Common myeloid progenitor, CD34-positive (primary cell): ENCODE results near the gene CD74.

Experiments
- CTCF ChIA-PET: fragments of 350-600 bp; sonication (Branson Sonifier 250); formaldehyde crosslinking; loops from one replicate; lab custom pipeline; 2021; ENCODE audit warnings: antibody characterized with exemption; lab: Charles Lee
- POLR2A ChIA-PET: fragments of 350-600 bp; sonication (Branson Sonifier 250); formaldehyde crosslinking; loops from one replicate; lab custom pipeline; 2021; ENCODE audit warnings: antibody characterized with exemption; lab: Charles Lee
- DNase-seq, 3 donors: peaks; one replicate each; pipeline versions ENCODE4 v3.0.0 to v3.0.0-alpha.2; 2013
- H3K27ac ChIP-seq, 2 experiments: 1 replicate in 1 of 2; 2 replicates in 1 of 2; pipeline ENCODE4 v1.7.0; 2013; ENCODE audit warnings: inconsistent platforms in 2 of 2, low read length in 2 of 2, mild to moderate bottlenecking in 2 of 2, low read depth in 1 of 2, moderate library complexity in 1 of 2; ENCODE audit not compliant: severe bottlenecking in 2 of 2, insufficient read depth in 1 of 2, poor library complexity in 1 of 2
- H3K27me3 ChIP-seq, 5 experiments: replicated peaks in 2 of 5; 1 replicate in 3 of 5; 2 replicates in 2 of 5; pipeline versions ENCODE4 v1.6.1 to v1.7.0; 2013; ENCODE audit warnings: low read length in 4 of 5, mild to moderate bottlenecking in 2 of 5, moderate library complexity in 2 of 5, inconsistent platforms in 1 of 5; ENCODE audit not compliant: insufficient read depth in 5 of 5, control insufficient read depth in 4 of 5
- H3K36me3 ChIP-seq, 4 experiments: 1 replicate in 2 of 4; 2 replicates in 2 of 4; pipeline versions ENCODE4 v1.6.1 to v1.7.0; 2013; ENCODE audit warnings: low read length in 3 of 4, control low read depth in 1 of 4, mild to moderate bottlenecking in 1 of 4; ENCODE audit not compliant: control insufficient read depth in 4 of 4, insufficient read depth in 4 of 4
- H3K4me1 ChIP-seq, 4 experiments: 1 replicate in 3 of 4; 2 replicates in 1 of 4; pipeline versions ENCODE4 v1.6.1 to v1.7.1; 2013; ENCODE audit warnings: low read length in 3 of 4, mild to moderate bottlenecking in 3 of 4, control low read depth in 1 of 4, inconsistent platforms in 1 of 4, moderate library complexity in 1 of 4; ENCODE audit not compliant: control insufficient read depth in 4 of 4, insufficient read depth in 4 of 4; ENCODE audit errors: control extremely low read depth in 1 of 4
- H3K4me3 ChIP-seq, 7 experiments: 1 replicate in 4 of 7; 2 replicates in 3 of 7; pipeline versions ENCODE4 v1.5.1 to v1.7.0; 2013; ENCODE audit warnings: mild to moderate bottlenecking in 7 of 7, low read length in 6 of 7, moderate library complexity in 6 of 7, inconsistent platforms in 2 of 7, low read depth in 2 of 7, control low read depth in 1 of 7; ENCODE audit not compliant: insufficient read depth in 4 of 7, control insufficient read depth in 1 of 7; ENCODE audit errors: extremely low read depth in 1 of 7
- H3K9me3 ChIP-seq, 5 experiments: 1 replicate in 4 of 5; 2 replicates in 1 of 5; pipeline versions ENCODE4 v1.6.1 to v1.7.1; 2013; ENCODE audit warnings: low read length in 4 of 5, mild to moderate bottlenecking in 2 of 5, inconsistent platforms in 1 of 5, low read depth in 1 of 5, moderate library complexity in 1 of 5; ENCODE audit not compliant: control insufficient read depth in 4 of 5, insufficient read depth in 2 of 5; ENCODE audit errors: control extremely low read depth in 1 of 5
- WGBS: methylation state at CpG from one replicate; pipeline ENCODE4 v1.1.5; 2013; ENCODE audit not compliant: insufficient coverage; 5-methylcytosine and 5-hydroxymethylcytosine counted together

Gene CD74

DNA sequence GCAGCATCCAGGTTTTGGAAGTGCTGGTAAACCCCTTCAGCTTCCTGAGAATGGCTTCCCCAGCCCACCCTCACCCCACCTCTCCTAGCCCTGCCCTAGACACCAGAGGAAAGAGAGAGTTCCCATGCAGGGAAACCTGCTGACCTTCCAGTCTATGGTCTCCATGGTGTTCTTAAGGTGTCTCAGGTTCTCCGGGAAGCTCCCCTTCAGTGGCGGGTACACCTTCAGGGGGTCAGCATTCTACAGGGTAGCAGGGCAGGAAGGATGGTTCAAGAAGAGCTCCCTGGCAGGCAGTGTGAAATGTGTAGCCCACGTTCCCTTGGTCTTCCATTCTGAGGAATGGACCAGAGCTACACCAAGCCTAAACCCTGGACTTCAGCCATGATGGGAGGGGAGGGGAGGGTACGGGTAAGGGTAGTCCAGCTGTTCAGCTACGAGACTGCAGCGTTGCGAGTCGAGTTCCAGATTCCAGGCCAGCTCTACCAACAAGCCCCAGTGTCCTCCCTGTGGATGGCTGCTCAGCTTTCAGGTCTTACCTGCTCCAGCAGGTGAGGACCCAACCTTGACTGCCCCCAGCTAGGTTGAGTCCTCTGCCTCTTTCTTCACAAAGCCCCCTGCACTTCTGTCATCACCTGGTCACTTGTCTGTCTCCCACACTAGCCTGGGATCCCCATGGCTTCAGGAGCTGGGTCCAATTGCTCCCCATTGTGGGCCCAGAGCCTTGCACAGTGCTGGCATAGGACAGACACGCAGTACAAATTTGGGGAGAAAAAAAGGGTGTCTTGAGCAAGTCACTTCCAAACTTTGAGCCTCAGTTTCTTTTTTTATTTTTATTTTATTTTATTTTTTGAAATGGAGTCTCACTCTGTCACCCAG is 7.5 kb downstream of the CD74 start:
- H3K4me1 ChIP-seq: peaks cover 1 to 45% (median 28%) of the 10 kb centered on the region in 4 experiments
- CTCF ChIA-PET: interaction anchor here (1.3 to 3.7 kb wide), 5 partner anchors 9 to 31 kb away, joined by 3 to 16 read pairs (median 9); no protein-coding TSS in a partner anchor
- peak overlapping the region in 1 of 2 experiments; percentile 11 for H3K27ac ChIP-seq
- 100% methylated on average over 1 of the region's 9 CpGs for WGBS
- POLR2A ChIA-PET: interaction anchor here (0.6 kb wide), 1 partner anchor 173 kb away, joined by 3 read pairs; no protein-coding TSS in a partner anchor
- H3K4me3 ChIP-seq: no peak overlapping the region
- H3K9me3 ChIP-seq: no peaks in the 10 kb centered on the region
- peak in 2 of 3 donors; percentile 38 to 39 for DNase-seq
- peaks cover 24 to 94% (median 69%) of the 10 kb centered on the region in 4 experiments for H3K36me3 ChIP-seq
- H3K27me3 ChIP-seq: no peaks in the 10 kb centered on the region

DNA sequence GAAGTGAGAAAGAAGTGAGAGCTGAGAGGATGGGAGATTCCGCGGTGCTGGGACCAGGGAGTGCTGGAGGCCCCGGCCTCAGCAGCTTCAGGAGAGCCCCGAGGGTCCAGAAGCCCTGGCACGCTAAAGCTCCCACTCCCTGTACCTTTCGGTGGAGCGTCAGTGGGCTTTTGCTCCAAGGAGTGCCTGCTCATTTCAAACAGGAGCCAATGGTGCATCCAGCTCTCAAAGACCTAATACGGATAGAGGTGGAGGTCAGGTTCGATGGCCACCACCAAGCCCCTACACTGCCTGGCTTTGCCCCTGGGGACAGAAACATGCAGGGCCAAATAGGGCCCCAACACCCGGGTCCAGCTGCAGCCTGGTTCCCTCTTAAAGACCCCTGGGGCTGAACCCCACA is 8.2 kb downstream of the CD74 start:
- H3K27me3 ChIP-seq: no peaks in the 10 kb centered on the region
- H3K36me3 ChIP-seq: peaks cover 25 to 95% (median 74%) of the 10 kb centered on the region in 4 experiments
- H3K4me1 ChIP-seq: peaks cover 0 to 39% (median 22%) of the 10 kb centered on the region in 4 experiments
- POLR2A ChIA-PET: no interaction called here
- DNase-seq: no peak
- H3K27ac ChIP-seq: peak overlapping the region in 1 of 2 experiments; percentile 11
- no peak overlapping the region for H3K4me3 ChIP-seq
- no peaks in the 10 kb centered on the region for H3K9me3 ChIP-seq
- 93% methylated on average over 10 of the region's 10 CpGs for WGBS
- CTCF ChIA-PET: interaction anchor here (1.3 to 3.7 kb wide), 5 partner anchors 8 to 32 kb away, joined by 3 to 16 read pairs (median 9); no protein-coding TSS in a partner anchor

- ChIA-PET CTCF (interaction anchor here (1.3 to 3.7 kb wide), 4 partner anchors 12 to 33 kb away, joined by 3 to 16 read pairs (median 6); no protein-coding TSS in a partner anchor), POLR2A (interaction anchor here (1.1 kb wide), 1 partner anchor 8 kb away, joined by 3 read pairs; the partner anchor contains the start of gene CD74)
- Histone ChIP-seq H3K27me3 (no peaks in the 10 kb centered on the region), H3K9me3 (no peaks in the 10 kb centered on the region), H3K4me3 (no peak overlapping the region), H3K27ac (peak overlapping the region in 1 of 2 experiments; percentile 11), H3K4me1 (peaks cover 0 to 35% (median 21%) of the 10 kb centered on the region in 4 experiments), H3K36me3 (peaks cover 25 to 99% (median 77%) of the 10 kb centered on the region in 4 experiments)
- no peak for DNase-seq
- WGBS: 100% methylated on average over 5 of the region's 5 CpGs
These were observed 8.6 kb downstream of the CD74 start for GRCh38 chr5:150404121-150404520.

DNA sequence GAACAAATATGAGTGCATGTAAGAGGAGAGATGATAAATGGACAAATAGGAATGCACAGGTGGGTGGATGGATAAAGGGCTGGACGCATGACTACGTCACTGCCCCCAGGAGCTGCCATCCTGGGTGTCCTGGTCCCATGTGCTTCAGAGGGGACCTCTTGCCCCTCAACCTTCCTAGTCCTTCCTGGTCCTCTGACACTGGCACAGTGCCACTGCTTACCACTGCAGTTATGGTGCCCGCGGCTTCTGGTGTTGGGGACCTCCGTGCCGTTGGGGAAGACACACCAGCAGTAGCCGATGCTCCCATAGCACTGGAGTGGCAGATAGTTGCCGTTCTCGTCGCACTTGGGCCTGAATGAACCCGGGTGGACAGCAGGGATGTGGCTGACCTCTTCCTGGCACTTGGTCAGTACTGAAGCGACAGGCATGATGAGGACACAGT is 9.8 kb downstream of the CD74 start:
- H3K27me3 ChIP-seq: no peaks in the 10 kb centered on the region
- WGBS: 97% methylated on average over 10 of the region's 12 CpGs
- ChIA-PET POLR2A (interaction anchor here (1.1 to 1.5 kb wide), 2 partner anchors 10 to 17 kb away, joined by 3 read pairs; partner anchors contain the start of gene CD74), CTCF (interaction anchor here (1.3 to 9.7 kb wide), 3 partner anchors 9 to 31 kb away, joined by 4 to 62 read pairs (median 4); partner anchors contain the start of gene CD74)
- peak overlapping the region in 1 of 2 experiments; percentile 47 for H3K27ac ChIP-seq
- H3K9me3 ChIP-seq: no peaks in the 10 kb centered on the region
- H3K36me3 ChIP-seq: peaks cover 22 to 98% (median 78%) of the 10 kb centered on the region in 4 experiments
- peak in 2 of 3 donors; percentile 45 to 49 for DNase-seq
- H3K4me1 ChIP-seq: peaks cover 0 to 23% (median 11%) of the 10 kb centered on the region in 4 experiments
- H3K4me3 ChIP-seq: no peak overlapping the region

GRCh38 chr5:150402229-150402773 is 10.4 kb downstream of the CD74 start:
- Histone ChIP-seq H3K27ac (peak overlapping the region in 1 of 2 experiments; percentile 47), H3K36me3 (peaks cover 22 to 98% (median 76%) of the 10 kb centered on the region in 4 experiments), H3K9me3 (no peaks in the 10 kb centered on the region), H3K4me3 (no peak overlapping the region), H3K4me1 (peaks cover 0 to 20% (median 10%) of the 10 kb centered on the region in 4 experiments), H3K27me3 (no peaks in the 10 kb centered on the region)
- 75% methylated on average over 2 of the region's 4 CpGs for WGBS
- ChIA-PET CTCF (interaction anchor here (1.3 to 9.7 kb wide), 4 partner anchors 9 to 32 kb away, joined by 4 to 62 read pairs (median 5); partner anchors contain the start of gene CD74), POLR2A (interaction anchor here (1.5 to 2.6 kb wide), 2 partner anchors 9 to 17 kb away, joined by 3 to 21 read pairs; partner anchors contain the start of gene CD74)
- DNase-seq: peak in 1 of 3 donors; percentile 46

- DNase-seq: peak in 2 of 3 donors; percentile 68 to 69
- 85% methylated on average over 11 of the region's 11 CpGs for WGBS
- POLR2A ChIA-PET: interaction anchor here (1.0 to 2.6 kb wide), 6 partner anchors 10 to 38 kb away, joined by 3 to 21 read pairs (median 4); partner anchors contain the start of gene CD74
These were observed 11.1 kb downstream of the CD74 start for GRCh38 chr5:150401376-150402228.

More at GRCh38 chr5:150401376-150402228, 11.1 kb downstream of the CD74 start:
- no peaks in the 10 kb centered on the region for H3K27me3 ChIP-seq
- CTCF ChIA-PET: interaction anchor here (1.3 to 11.0 kb wide), 5 partner anchors 10 to 41 kb away, joined by 3 to 165 read pairs (median 6); partner anchors contain the start of gene CD74
- H3K4me3 ChIP-seq: no peak overlapping the region
- H3K9me3 ChIP-seq: no peaks in the 10 kb centered on the region
- peaks cover 22 to 95% (median 75%) of the 10 kb centered on the region in 4 experiments for H3K36me3 ChIP-seq
- peaks cover 0 to 15% (median 8%) of the 10 kb centered on the region in 4 experiments for H3K4me1 ChIP-seq
- peak overlapping the region; percentile 4 to 47 for H3K27ac ChIP-seq
